NT2/D1 (cell line): ENCODE data around the gene APRT.

ENCODE experiments used
- YY1 ChIP-seq: IDR thresholded peaks from 2 replicates; pipeline ENCODE4 v1.6.1; 2011; ENCODE audit not compliant: insufficient read length, insufficient read depth
- ZNF274 ChIP-seq: IDR thresholded peaks from 2 replicates; pipeline ENCODE4 v1.6.1; 2011; ENCODE audit warnings: mild to moderate bottlenecking, low read depth, low read length

GRCh38 chr16:88807142-88807625, 4.5 kb downstream of the APRT start:
- TF ChIP-seq YY1: no peak
- no peak for TF ChIP-seq ZNF274
